ENCODE measurements around the gene ATXN1. TPM values are rescaled to one million over a fixed set of nuclear protein-coding genes. Genes with fewer than 3 reads are reported as not detected.

ATXN1 gene
- total RNA-seq, 1 donor from 2014 or later, result 59.8 TPM

DNA sequence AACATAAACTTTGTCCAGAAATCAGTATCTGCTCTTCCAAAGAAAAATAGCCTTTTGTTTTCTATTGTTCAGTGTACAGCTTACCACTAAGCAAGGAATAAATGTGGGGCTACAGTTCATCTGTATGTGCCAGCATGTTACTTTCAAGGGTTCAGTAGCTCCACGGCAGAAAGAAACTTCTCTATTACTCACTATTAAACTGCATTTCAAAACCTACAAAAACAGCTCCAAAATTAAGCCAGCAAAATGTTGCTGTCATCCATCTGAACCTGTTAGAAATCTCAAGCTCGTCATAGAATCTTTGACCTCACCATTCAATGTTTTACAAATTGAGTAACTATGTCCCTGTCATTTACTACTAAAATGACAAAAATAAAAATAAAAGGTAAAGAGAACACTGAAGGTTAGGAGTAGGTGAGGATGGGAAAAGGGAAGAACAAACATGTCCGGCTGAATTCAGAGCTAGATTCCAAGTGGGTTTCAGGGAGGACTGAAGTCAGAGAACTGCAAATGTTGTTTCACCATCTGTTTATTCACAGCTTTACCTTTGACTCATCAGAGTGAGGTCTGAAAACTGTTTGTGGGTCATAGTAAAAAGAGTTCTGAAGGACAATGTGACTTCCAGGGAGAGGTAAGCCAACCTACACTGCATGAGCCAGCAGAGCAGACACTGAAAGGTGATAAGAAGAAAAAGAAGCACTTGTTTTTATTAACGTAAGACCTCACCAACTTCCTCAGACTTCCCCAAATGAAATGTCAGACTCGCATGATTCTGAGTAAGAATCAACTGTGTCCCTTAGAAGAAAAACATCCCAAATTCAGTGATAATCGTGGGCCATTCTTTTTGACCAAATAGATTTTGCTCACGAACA, 62.0 kb downstream of the ATXN1 start:
- ChIA-PET CTCF (interaction anchor here (0.9 to 2.8 kb wide), 2 partner anchors 14 to 185 kb away, joined by 3 to 6 read pairs; no protein-coding TSS in a partner anchor), POLR2A (interaction anchor here (0.7 to 3.7 kb wide), 4 partner anchors 13 to 700 kb away, joined by 3 to 14 read pairs (median 7); partner anchors contain the start of gene ATXN1)
- Mint-ChIP-seq H3K4me1 (peaks cover 59% of the 10 kb centered on the region), H3K27ac (peak overlapping the region; percentile 69), H3K27me3 (peaks cover 3% of the 10 kb centered on the region), H3K36me3 (ENCODE audit: low read depth) (no peaks in the 10 kb centered on the region), H3K9me3 (peaks cover 3% of the 10 kb centered on the region), H3K4me3 (peak overlapping the region; percentile 81)
- ATAC-seq (ENCODE audit: low read depth) (peak; percentile 16), DNase-seq (no peak)
- intact Hi-C loops (cut with micrococcal nuclease), result no loop called here
- TF ChIP-seq, protein P1, sequence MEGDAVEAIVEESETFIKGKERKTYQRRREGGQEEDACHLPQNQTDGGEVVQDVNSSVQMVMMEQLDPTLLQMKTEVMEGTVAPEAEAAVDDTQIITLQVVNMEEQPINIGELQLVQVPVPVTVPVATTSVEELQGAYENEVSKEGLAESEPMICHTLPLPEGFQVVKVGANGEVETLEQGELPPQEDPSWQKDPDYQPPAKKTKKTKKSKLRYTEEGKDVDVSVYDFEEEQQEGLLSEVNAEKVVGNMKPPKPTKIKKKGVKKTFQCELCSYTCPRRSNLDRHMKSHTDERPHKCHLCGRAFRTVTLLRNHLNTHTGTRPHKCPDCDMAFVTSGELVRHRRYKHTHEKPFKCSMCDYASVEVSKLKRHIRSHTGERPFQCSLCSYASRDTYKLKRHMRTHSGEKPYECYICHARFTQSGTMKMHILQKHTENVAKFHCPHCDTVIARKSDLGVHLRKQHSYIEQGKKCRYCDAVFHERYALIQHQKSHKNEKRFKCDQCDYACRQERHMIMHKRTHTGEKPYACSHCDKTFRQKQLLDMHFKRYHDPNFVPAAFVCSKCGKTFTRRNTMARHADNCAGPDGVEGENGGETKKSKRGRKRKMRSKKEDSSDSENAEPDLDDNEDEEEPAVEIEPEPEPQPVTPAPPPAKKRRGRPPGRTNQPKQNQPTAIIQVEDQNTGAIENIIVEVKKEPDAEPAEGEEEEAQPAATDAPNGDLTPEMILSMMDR (IDR thresholded peaks at IDR 0.05), result no peak

DNA sequence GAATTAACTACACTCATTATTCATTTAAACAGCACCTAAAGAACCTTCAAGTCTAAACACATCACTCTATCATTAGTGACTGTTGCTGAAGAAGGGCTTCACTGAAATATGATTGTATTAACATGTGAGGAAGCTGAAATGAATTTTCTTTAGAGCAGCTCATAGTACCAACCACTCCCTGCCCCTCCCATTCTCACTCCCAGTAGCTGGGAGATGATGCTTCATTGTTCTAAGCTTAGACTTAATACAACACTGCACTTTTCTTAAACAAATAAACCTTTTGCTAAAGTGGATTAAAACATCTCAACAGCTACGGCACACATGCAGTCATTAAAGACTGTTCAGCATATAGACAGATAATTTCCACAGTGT, 63.1 kb downstream of the ATXN1 start:
- DNase-seq, result no peak
- Mint-ChIP-seq H3K27ac (no peak overlapping the region), H3K9me3 (peaks cover 3% of the 10 kb centered on the region), H3K4me3 (no peak overlapping the region), H3K27me3 (peaks cover 2% of the 10 kb centered on the region), H3K4me1 (peaks cover 57% of the 10 kb centered on the region), H3K36me3 (ENCODE audit: low read depth) (no peaks in the 10 kb centered on the region)
- CTCF ChIA-PET, result interaction anchor here (0.9 to 2.8 kb wide), 2 partner anchors 15 to 184 kb away, joined by 3 to 6 read pairs; no protein-coding TSS in a partner anchor
- intact Hi-C loops (cut with micrococcal nuclease), result no loop called here
- TF ChIP-seq, protein P1 (IDR thresholded peaks at IDR 0.05), result no peak
- no peak for ATAC-seq (ENCODE audit: low read depth)
- POLR2A ChIA-PET, result interaction anchor here (0.6 to 3.7 kb wide), 4 partner anchors 10 to 701 kb away, joined by 4 to 14 read pairs (median 7); no protein-coding TSS in a partner anchor

DNA sequence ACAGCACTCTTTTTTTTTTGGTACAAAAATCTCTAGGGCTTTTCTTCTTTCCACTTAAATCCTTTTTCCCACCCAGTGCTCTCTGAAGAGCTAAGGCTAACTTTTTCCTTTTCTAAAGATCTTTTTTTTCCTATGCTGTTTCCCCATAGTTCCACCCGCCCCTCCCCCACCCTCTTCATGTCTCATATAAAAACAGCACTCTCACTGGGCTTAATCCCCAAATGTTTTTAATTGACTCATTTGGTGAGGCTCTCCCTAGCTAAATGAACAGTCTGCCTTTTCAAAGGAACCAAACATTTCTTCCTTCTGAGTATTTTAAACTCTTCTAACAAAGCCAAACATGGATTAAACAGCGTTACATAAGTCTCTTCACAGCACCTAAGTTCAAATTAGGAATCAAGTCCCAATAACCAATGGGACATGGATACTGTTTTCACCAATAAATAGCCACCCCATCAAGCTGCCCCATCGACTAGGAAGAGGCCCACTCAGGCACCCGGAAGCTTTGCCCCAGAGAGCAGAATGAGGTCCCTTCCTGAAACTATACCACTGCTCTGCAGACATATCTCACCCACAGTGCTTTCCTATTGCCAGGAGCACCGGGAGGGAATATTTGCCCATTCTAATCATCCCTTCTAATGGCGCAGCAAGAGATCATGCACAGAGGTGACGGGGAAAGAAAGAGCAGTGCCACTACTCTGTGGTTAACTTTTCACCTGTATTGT, 63.7 kb downstream of the ATXN1 start:
- ChIA-PET POLR2A (interaction anchor here (0.6 to 3.7 kb wide), 4 partner anchors 9 to 375 kb away, joined by 4 to 14 read pairs (median 6); no protein-coding TSS in a partner anchor), CTCF (no interaction called here)
- H3K9me3 Mint-ChIP-seq, result peaks cover 3% of the 10 kb centered on the region
- ATAC-seq (ENCODE audit: low read depth) (no peak), DNase-seq (no peak)
- H3K27ac Mint-ChIP-seq, result no peak overlapping the region
- H3K4me3 Mint-ChIP-seq, result no peak overlapping the region
- peaks cover 2% of the 10 kb centered on the region for H3K27me3 Mint-ChIP-seq
- no peaks in the 10 kb centered on the region for H3K36me3 Mint-ChIP-seq (ENCODE audit: low read depth)
- intact Hi-C loops (cut with micrococcal nuclease), result no loop called here
- TF ChIP-seq, protein P1 (IDR thresholded peaks at IDR 0.05), result no peak
- peaks cover 57% of the 10 kb centered on the region for H3K4me1 Mint-ChIP-seq

DNA sequence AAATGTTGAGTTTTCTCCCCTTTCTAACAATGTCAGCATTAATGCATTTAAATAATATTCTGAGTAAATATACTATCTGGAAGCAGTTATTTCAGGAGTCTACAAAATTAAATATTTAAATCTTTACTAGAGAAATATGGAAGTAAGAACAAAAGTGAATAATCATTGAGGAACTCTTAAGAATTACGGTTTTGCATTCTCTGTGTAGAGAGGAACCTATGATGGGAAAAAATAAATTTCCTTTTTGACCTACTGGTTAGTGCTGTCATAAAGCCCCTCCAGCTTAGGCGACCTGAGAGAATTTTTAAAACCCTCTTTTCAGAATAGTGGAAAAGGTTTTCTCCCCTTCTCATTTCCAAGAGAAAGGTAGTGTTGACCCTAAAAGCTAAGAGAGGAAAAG, 64.8 kb downstream of the ATXN1 start:
- no peak for DNase-seq
- POLR2A ChIA-PET, result no interaction called here
- H3K4me1 Mint-ChIP-seq, result peaks cover 57% of the 10 kb centered on the region
- ATAC-seq (ENCODE audit: low read depth), result no peak
- H3K27ac Mint-ChIP-seq, result no peak overlapping the region
- intact Hi-C loops (cut with micrococcal nuclease), result no loop called here
- CTCF ChIA-PET, result no interaction called here
- no peaks in the 10 kb centered on the region for H3K36me3 Mint-ChIP-seq (ENCODE audit: low read depth)
- TF ChIP-seq, protein P1 (IDR thresholded peaks at IDR 0.05), result no peak
- H3K4me3 Mint-ChIP-seq, result no peak overlapping the region
- peaks cover 3% of the 10 kb centered on the region for H3K9me3 Mint-ChIP-seq
- H3K27me3 Mint-ChIP-seq, result peaks cover 2% of the 10 kb centered on the region

All from activated B cell treated with CpG ODN at 0.5 μM for 24 hours (primary cell).